ENCODE measurements around the gene ESRRA. TPM values are rescaled to one million over a fixed set of nuclear protein-coding genes. Genes with fewer than 3 reads are reported as not detected.

Gene ESRRA
- total RNA-seq, 1 experiment from 2014 or later: 16.0 TPM

- H3K36me3 ChIP-seq (ENCODE audit: insufficient read depth, low read length): peaks cover 17% of the 10 kb centered on the region; the same call in 1 of the 2 replicates
- H3K79me2 ChIP-seq (ENCODE audit: low read length): peaks cover 3% of the 10 kb centered on the region; the same call in 1 of the 2 replicates
- no peak overlapping the region for H3K27ac ChIP-seq (ENCODE audit: low read length)
- H3K9me3 ChIP-seq (ENCODE audit: low read length): no peaks in the 10 kb centered on the region
- no peaks in the 10 kb centered on the region for H3K27me3 ChIP-seq (ENCODE audit: low read length)
- H3K4me2 ChIP-seq (ENCODE audit: low read depth, low read length, poor library complexity, severe bottlenecking): no peak overlapping the region
- no peak overlapping the region for H3K4me3 ChIP-seq (ENCODE audit: low read length)
- no peak overlapping the region for H2AFZ ChIP-seq (ENCODE audit: low read length)
- H3K9me2 ChIP-seq (replicated peaks; ENCODE audit: insufficient read depth, low read length): no peaks in the 10 kb centered on the region
- no peak overlapping the region for H3K9ac ChIP-seq (ENCODE audit: low read length)
- peaks cover 36% of the 10 kb centered on the region for H3K4me1 ChIP-seq (ENCODE audit: low read length)
- no peak for DNase-seq
- H4K20me1 ChIP-seq (ENCODE audit: insufficient read depth, low read depth, low read length): peaks cover 4% of the 10 kb centered on the region; the same call in 1 of the 2 replicates
Measured at GRCh38 chr11:64361659-64362058, 56.3 kb downstream of the ESRRA start.

GRCh38 chr11:64362339-64362738, 57.0 kb downstream of the ESRRA start:
- H4K20me1 ChIP-seq (ENCODE audit: insufficient read depth, low read depth, low read length): peaks cover 4% of the 10 kb centered on the region; the same call in 1 of the 2 replicates
- no peak overlapping the region for H3K27ac ChIP-seq (ENCODE audit: low read length)
- H3K9ac ChIP-seq (ENCODE audit: low read length): no peak overlapping the region

GRCh38 chr11:64364435-64364834, 59.1 kb downstream of the ESRRA start:
- no peaks in the 10 kb centered on the region for H3K27me3 ChIP-seq (ENCODE audit: low read length)
- H3K4me1 ChIP-seq (ENCODE audit: low read length): peaks cover 12% of the 10 kb centered on the region
- H3K9me3 ChIP-seq (ENCODE audit: low read length): no peaks in the 10 kb centered on the region
- no peak overlapping the region for H3K9ac ChIP-seq (ENCODE audit: low read length)
- H3K27ac ChIP-seq (ENCODE audit: low read length): no peak overlapping the region
- H3K4me3 ChIP-seq (ENCODE audit: low read length): no peak overlapping the region
- no peak overlapping the region for H2AFZ ChIP-seq (ENCODE audit: low read length)
- H3K79me2 ChIP-seq (ENCODE audit: low read length): peaks cover 1% of the 10 kb centered on the region; the same call in 1 of the 2 replicates
- no peak overlapping the region for H3K4me2 ChIP-seq (ENCODE audit: low read depth, low read length, poor library complexity, severe bottlenecking)
- no peaks in the 10 kb centered on the region for H3K9me2 ChIP-seq (replicated peaks; ENCODE audit: insufficient read depth, low read length)
- peaks cover 18% of the 10 kb centered on the region; the same call in 1 of the 2 replicates for H3K36me3 ChIP-seq (ENCODE audit: insufficient read depth, low read length)
- peaks cover 4% of the 10 kb centered on the region; the same call in 1 of the 2 replicates for H4K20me1 ChIP-seq (ENCODE audit: insufficient read depth, low read depth, low read length)
- DNase-seq: peak; percentile 36

More at GRCh38 chr11:64362339-64362738, 57.0 kb downstream of the ESRRA start:
- Histone ChIP-seq H2AFZ (ENCODE audit: low read length) (no peak overlapping the region), H3K4me3 (ENCODE audit: low read length) (no peak overlapping the region), H3K9me3 (ENCODE audit: low read length) (no peaks in the 10 kb centered on the region), H3K27me3 (ENCODE audit: low read length) (no peaks in the 10 kb centered on the region), H3K79me2 (ENCODE audit: low read length) (peaks cover 3% of the 10 kb centered on the region; the same call in 1 of the 2 replicates), H3K9me2 (replicated peaks; ENCODE audit: insufficient read depth, low read length) (no peaks in the 10 kb centered on the region), H3K4me2 (ENCODE audit: low read depth, low read length, poor library complexity, severe bottlenecking) (no peak overlapping the region), H3K4me1 (ENCODE audit: low read length) (peaks cover 29% of the 10 kb centered on the region), H3K36me3 (ENCODE audit: insufficient read depth, low read length) (peaks cover 18% of the 10 kb centered on the region; the same call in 1 of the 2 replicates)
- no peak for DNase-seq

- H3K4me1 ChIP-seq (ENCODE audit: low read length): peaks cover 7% of the 10 kb centered on the region
- no peak overlapping the region for H3K4me2 ChIP-seq (ENCODE audit: low read depth, low read length, poor library complexity, severe bottlenecking)
- no peak overlapping the region for H2AFZ ChIP-seq (ENCODE audit: low read length)
- H3K4me3 ChIP-seq (ENCODE audit: low read length): no peak overlapping the region
- no peaks in the 10 kb centered on the region for H3K9me2 ChIP-seq (replicated peaks; ENCODE audit: insufficient read depth, low read length)
- peaks cover 18% of the 10 kb centered on the region; the same call in 1 of the 2 replicates for H3K36me3 ChIP-seq (ENCODE audit: insufficient read depth, low read length)
- no peak overlapping the region for H3K27ac ChIP-seq (ENCODE audit: low read length)
- no peak overlapping the region for H3K9ac ChIP-seq (ENCODE audit: low read length)
- peaks cover 4% of the 10 kb centered on the region; the same call in 1 of the 2 replicates for H4K20me1 ChIP-seq (ENCODE audit: insufficient read depth, low read depth, low read length)
- H3K79me2 ChIP-seq (ENCODE audit: low read length): no peaks in the 10 kb centered on the region
- DNase-seq: no peak
- no peaks in the 10 kb centered on the region for H3K27me3 ChIP-seq (ENCODE audit: low read length)
- H3K9me3 ChIP-seq (ENCODE audit: low read length): no peaks in the 10 kb centered on the region
Measured at GRCh38 chr11:64364911-64365310, 59.6 kb downstream of the ESRRA start.

Small RNAs within 50 kb of the gene (small RNA-seq; reads per million reads assigned to genes)
- gene MIR7155 (not detected), gene RF00019 (not detected)

Other genes with a start within 250 kb of the ESRRA start
- 5.4 TPM in 1 of 2 replicates, not detected in the other for gene MACROD1, start 139.4 kb upstream of the ESRRA start, total RNA-seq (2014; rRNA removed; shearing (Covaris generic); ENCODE audit: low replicate concordance)
- gene STIP1, start 119.4 kb upstream of the ESRRA start, total RNA-seq (2014; rRNA removed; shearing (Covaris generic); ENCODE audit: low replicate concordance): 101 and 199 TPM in 2 replicates
- 72.7 and 141 TPM in 2 replicates for gene FERMT3, start 98.8 kb upstream of the ESRRA start, total RNA-seq (2014; rRNA removed; shearing (Covaris generic); ENCODE audit: low replicate concordance)
- gene TRPT1, start 79.3 kb upstream of the ESRRA start, total RNA-seq (2014; rRNA removed; shearing (Covaris generic); ENCODE audit: low replicate concordance): 72.5 and 90.4 TPM in 2 replicates
- 70.0 and 114 TPM in 2 replicates for gene NUDT22, start 79.2 kb upstream of the ESRRA start, total RNA-seq (2014; rRNA removed; shearing (Covaris generic); ENCODE audit: low replicate concordance)
- 32.0 and 51.0 TPM in 2 replicates for gene DNAJC4, start 75.0 kb upstream of the ESRRA start, total RNA-seq (2014; rRNA removed; shearing (Covaris generic); ENCODE audit: low replicate concordance)
- gene VEGFB, start 70.9 kb upstream of the ESRRA start, total RNA-seq (2014; rRNA removed; shearing (Covaris generic); ENCODE audit: low replicate concordance): 43.4 and 67.9 TPM in 2 replicates
- 27.8 and 73.4 TPM in 2 replicates for gene FKBP2, start 64.4 kb upstream of the ESRRA start, total RNA-seq (2014; rRNA removed; shearing (Covaris generic); ENCODE audit: low replicate concordance)
- gene PPP1R14B, start 58.6 kb upstream of the ESRRA start, total RNA-seq (2014; rRNA removed; shearing (Covaris generic); ENCODE audit: low replicate concordance): 111 and 256 TPM in 2 replicates
- 5.7 and 12.7 TPM in 2 replicates for gene PLCB3, start 54.0 kb upstream of the ESRRA start, total RNA-seq (2014; rRNA removed; shearing (Covaris generic); ENCODE audit: low replicate concordance)
- 45.3 and 94.6 TPM in 2 replicates for gene BAD, start 20.9 kb upstream of the ESRRA start, total RNA-seq (2014; rRNA removed; shearing (Covaris generic); ENCODE audit: low replicate concordance)
- 10.8 and 14.2 TPM in 2 replicates for gene GPR137, start 19.7 kb upstream of the ESRRA start, total RNA-seq (2014; rRNA removed; shearing (Covaris generic); ENCODE audit: low replicate concordance)
- gene KCNK4, start 14.2 kb upstream of the ESRRA start, total RNA-seq (2014; rRNA removed; shearing (Covaris generic); ENCODE audit: low replicate concordance): not detected in 2 replicates
- gene CATSPERZ, start 5.2 kb upstream of the ESRRA start, total RNA-seq (2014; rRNA removed; shearing (Covaris generic); ENCODE audit: low replicate concordance): not detected in 2 replicates
- 363 and 557 TPM in 2 replicates for gene TRMT112, start 12.0 kb downstream of the ESRRA start, total RNA-seq (2014; rRNA removed; shearing (Covaris generic); ENCODE audit: low replicate concordance)
- 205 and 428 TPM in 2 replicates for gene PRDX5, start 12.6 kb downstream of the ESRRA start, total RNA-seq (2014; rRNA removed; shearing (Covaris generic); ENCODE audit: low replicate concordance)
- 34.9 and 88.2 TPM in 2 replicates for gene CCDC88B, start 34.7 kb downstream of the ESRRA start, total RNA-seq (2014; rRNA removed; shearing (Covaris generic); ENCODE audit: low replicate concordance)
- gene RPS6KA4, start 53.6 kb downstream of the ESRRA start, total RNA-seq (2014; rRNA removed; shearing (Covaris generic); ENCODE audit: low replicate concordance): 17.1 and 38.4 TPM in 2 replicates